K562 (cell line): ENCODE results near the gene PCED1B. TPM values are rescaled to one million over a fixed set of nuclear protein-coding genes. Genes with fewer than 3 reads are reported as not detected.

Experiments
- ATAC-seq: fragments of 200-7000 bp; cut with Tn5 transposase; 3 replicates; pipeline ENCODE4 v1.9.1; 2020; ENCODE audit warnings: moderate library complexity
- BruUV-seq: library from RNA; stranded (reverse); fragments of 400-500 nt; replicated peaks from 2 replicates; lab custom pipeline; 2021; lab: Mats Ljungman, UMichigan
- CTCF ChIA-PET: fragments of 300-600 bp; formaldehyde crosslinking; extraction: SDS; loops from one replicate; lab custom pipeline; 2021; ENCODE audit warnings: low intra/inter-chr PET ratio; lab: Yijun Ruan, JAX
- POLR2A ChIA-PET: fragments of 300-600, 350-650 bp; sonication (Branson Sonifier 250); formaldehyde crosslinking; extraction: SDS; loops from one replicate; lab custom pipeline; 2021; ENCODE audit warnings: antibody characterized with exemption, inconsistent platforms; lab: Yijun Ruan, JAX
- DNase-seq, 4 experiments: peaks; one replicate each; pipeline versions ENCODE4 v3.0.0 to v3.0.0-alpha.2; 2011 to 2018; ENCODE audit warnings: low spot score in 3 of 4, mixed read lengths in 3 of 4; ENCODE audit errors: extremely low read depth in 1 of 4
- FAIRE-seq: peaks from 2 replicates; lab custom pipeline; 2011; peaks lifted over from hg19 to GRCh38; lab: Jason Lieb, UNC
- H2AFZ ChIP-seq: 2 replicates; pipeline ENCODE4 v1.6.0; 2011; ENCODE audit warnings: low read depth, low read length, control low read depth, inconsistent platforms
- H3K27ac ChIP-seq: fragments of 200-600 bp; 3 replicates; pipeline ENCODE4 v1.8.0; 2011; ENCODE audit warnings: low read depth, mild to moderate bottlenecking, control low read depth, inconsistent platforms, low read length, moderate library complexity, mixed read lengths; ENCODE audit errors: extremely low read depth
- H3K27me3 ChIP-seq, 2 experiments: fragments of 300-600 bp in 1 of 2; 2 replicates in 1 of 2; 3 replicates in 1 of 2; pipeline versions ENCODE4 v1.6.0 to v1.8.0; 2011; ENCODE audit warnings: inconsistent platforms in 2 of 2, low read length in 2 of 2, mild to moderate bottlenecking in 1 of 2, mixed read lengths in 1 of 2, moderate library complexity in 1 of 2; ENCODE audit not compliant: control insufficient read depth in 2 of 2, insufficient read depth in 2 of 2
- H3K36me3 ChIP-seq: fragments of 300-600 bp; 3 replicates; pipeline ENCODE4 v1.8.0; 2011; ENCODE audit warnings: mild to moderate bottlenecking, low read length, inconsistent platforms; ENCODE audit not compliant: control insufficient read depth, insufficient read depth
- H3K4me1 ChIP-seq, 2 experiments: fragments of 200-600 bp in 1 of 2; replicated peaks in 1 of 2; 2 replicates in 1 of 2; 3 replicates in 1 of 2; pipeline versions ENCODE4 v1.5.1 to v1.8.0; 2011; ENCODE audit warnings: inconsistent platforms in 2 of 2, low read length in 2 of 2, mild to moderate bottlenecking in 1 of 2, mixed read lengths in 1 of 2, moderate library complexity in 1 of 2; ENCODE audit not compliant: control insufficient read depth in 2 of 2, insufficient read depth in 2 of 2
- H3K4me2 ChIP-seq: 2 replicates; pipeline ENCODE4 v1.6.1; 2011; ENCODE audit warnings: low read length, control low read depth, inconsistent platforms, mixed read lengths; ENCODE audit not compliant: insufficient read depth
- H3K4me3 ChIP-seq: fragments of 200-600 bp; sonication (generic), shearing (Covaris generic); 2 replicates; pipeline ENCODE4 v1.5.1; 2016; ENCODE audit warnings: control low read depth, inconsistent platforms
- H3K79me2 ChIP-seq: fragments of 200-600 bp; 3 replicates; pipeline ENCODE4 v1.8.0; 2011; ENCODE audit warnings: low read length, inconsistent platforms; ENCODE audit not compliant: control insufficient read depth, insufficient read depth
- H3K9ac ChIP-seq, 2 experiments: 2 replicates each; pipeline versions ENCODE4 v1.6.0 to v1.6.1; 2011; ENCODE audit warnings: low read depth in 2 of 2, low read length in 2 of 2, control low read depth in 1 of 2, inconsistent platforms in 1 of 2, mild to moderate bottlenecking in 1 of 2, mixed read lengths in 1 of 2; ENCODE audit not compliant: insufficient read depth in 1 of 2
- H3K9me1 ChIP-seq: one replicate; pipeline ENCODE4 v1.6.0; 2011; ENCODE audit warnings: inconsistent platforms, mild to moderate bottlenecking, low read length, moderate library complexity; ENCODE audit not compliant: control insufficient read depth, insufficient read depth
- H3K9me3 ChIP-seq: replicated peaks from 2 replicates; pipeline ENCODE4 v1.5.1; 2011; ENCODE audit warnings: low read depth, low read length, inconsistent platforms; ENCODE audit not compliant: control insufficient read depth, insufficient read depth
- H4K20me1 ChIP-seq: replicated peaks from 2 replicates; pipeline ENCODE4 v1.6.1; 2011; ENCODE audit warnings: low read length, inconsistent platforms, mixed read lengths; ENCODE audit not compliant: control insufficient read depth, insufficient read depth
- BRD4 ChIP-seq: fragments of 200-600 bp; sonication (generic); IDR thresholded peaks from 2 replicates; pipeline ENCODE4 v1.6.1; 2017; ENCODE audit warnings: inconsistent platforms
- CC2D1A ChIP-seq: fragments of 450-650 bp; IDR thresholded peaks from 2 replicates; pipeline ENCODE4 v1.6.1; 2017; ENCODE audit warnings: mild to moderate bottlenecking
- CHCHD3 ChIP-seq: fragments of 250-450 bp; sonication (Bioruptor Pico); IDR thresholded peaks from 2 replicates; pipeline ENCODE4 v2.1.2; 2022; ENCODE audit warnings: mild to moderate bottlenecking
- DIDO1 ChIP-seq: fragments of 450-650 bp; IDR thresholded peaks from 2 replicates; pipeline ENCODE4 v1.6.1; 2016; ENCODE audit warnings: low read depth, missing biosample characterization, missing genetic modification characterization
- EGR1 ChIP-seq: fragments of 450-650 bp; conservative IDR thresholded peaks from 2 replicates; pipeline ENCODE4 v1.6.1; 2017; ENCODE audit warnings: mild to moderate bottlenecking
- ESRRA ChIP-seq: fragments of 450-650 bp; IDR thresholded peaks from 2 replicates; pipeline ENCODE4 v1.6.1; 2014; ENCODE audit warnings: low read depth, mild to moderate bottlenecking, moderate library complexity, borderline replicate concordance
- FOXA1 ChIP-seq: fragments of 450-650 bp; IDR thresholded peaks from 2 replicates; pipeline ENCODE4 v1.6.1; 2016; ENCODE audit warnings: mild to moderate bottlenecking, borderline replicate concordance
- FOXA3 ChIP-seq, 2 experiments: fragments of 450-650 bp in 1 of 2; sonication (generic) in 1 of 2; formaldehyde crosslinking; IDR thresholded peaks in 1 of 2; conservative IDR thresholded peaks in 1 of 2; 2 replicates each; pipeline versions ENCODE4 v1.4.0 to v1.8.0; 2020 to 2022; ENCODE audit warnings: mild to moderate bottlenecking in 2 of 2, missing genetic modification reagents in 1 of 2
- HDGF ChIP-seq: fragments of 450-650 bp; IDR thresholded peaks from 2 replicates; pipeline ENCODE4 v1.6.1; 2016
- HNRNPL ChIP-seq: fragments of 200-400 bp; formaldehyde crosslinking; IDR thresholded peaks from 2 replicates; pipeline ENCODE4 v1.6.1; 2017; ENCODE audit warnings: low read depth, mild to moderate bottlenecking, low read length
- IFI16 ChIP-seq: fragments of 250-450 bp; sonication (Bioruptor Pico); IDR thresholded peaks from 2 replicates; pipeline ENCODE4 v2.1.2; 2022; ENCODE audit warnings: mild to moderate bottlenecking, inconsistent platforms
- NR2F6 ChIP-seq: fragments of 450-650 bp; formaldehyde crosslinking; IDR thresholded peaks from 2 replicates; pipeline ENCODE4 v1.4.0; 2020; ENCODE audit warnings: mild to moderate bottlenecking
- PRPF4 ChIP-seq: fragments of 200-400 bp; formaldehyde crosslinking; IDR thresholded peaks from one replicate; pipeline ENCODE4 v1.6.1; 2017; ENCODE audit warnings: low read length, low read depth, mild to moderate bottlenecking; ENCODE audit not compliant: insufficient read depth, poor library complexity, severe bottlenecking
- PTRF ChIP-seq: fragments of 450-650 bp; IDR thresholded peaks from 2 replicates; pipeline ENCODE4 v1.6.1; 2016; ENCODE audit warnings: mild to moderate bottlenecking, missing genetic modification characterization, missing compliant biosample characterization
- RBM15 ChIP-seq: fragments of 200-400 bp; formaldehyde crosslinking; IDR thresholded peaks from 2 replicates; pipeline ENCODE4 v1.6.1; 2018; ENCODE audit warnings: mild to moderate bottlenecking, low read length, moderate library complexity; ENCODE audit not compliant: insufficient read depth
- SMAD1 ChIP-seq: fragments of 150-350 bp; IDR thresholded peaks from 2 replicates; pipeline ENCODE4 v1.6.1; 2014; ENCODE audit warnings: low read length, low read depth; ENCODE audit not compliant: partially characterized antibody
- SREBF1 ChIP-seq: fragments of 150-350 bp; IDR thresholded peaks from 2 replicates; pipeline ENCODE4 v1.6.1; 2014; ENCODE audit warnings: antibody characterized with exemption, low read depth, low read length, borderline replicate concordance
- U2AF1 ChIP-seq: fragments of 200-400 bp; formaldehyde crosslinking; optimal IDR thresholded peaks from 2 replicates; pipeline ENCODE3; 2017; ENCODE audit warnings: mild to moderate bottlenecking, low read depth, low read length, moderate library complexity
- ZNF347 ChIP-seq: fragments of 450-650 bp; formaldehyde crosslinking; IDR thresholded peaks from 2 replicates; pipeline ENCODE4 v1.4.0; 2020; ENCODE audit warnings: low read depth, mild to moderate bottlenecking, moderate library complexity
- ZNF507 ChIP-seq: conservative IDR thresholded peaks from 2 replicates; pipeline ENCODE4 v1.6.1; 2017; ENCODE audit warnings: missing genetic modification characterization, missing compliant biosample characterization
- ZNF707 ChIP-seq: fragments of 250-450 bp; sonication (Bioruptor Pico); conservative IDR thresholded peaks from 2 replicates; pipeline ENCODE4 v1.8.0; 2022; ENCODE audit warnings: inconsistent platforms, mild to moderate bottlenecking, moderate library complexity
- ZNF780A ChIP-seq: fragments of 250-450 bp; sonication (Bioruptor Pico); IDR thresholded peaks from 2 replicates; pipeline ENCODE4 v1.5.0; 2021; ENCODE audit warnings: mild to moderate bottlenecking
- WGBS: fragments of 100-300 bp; shearing (Covaris generic); methylation state at CpG from one replicate; pipeline ENCODE4 v1.1.6; 2016; ENCODE audit warnings: low coverage, mixed read lengths; ENCODE audit not compliant: insufficient coverage; ENCODE audit errors: missing lambda C conversion rate; 5-methylcytosine and 5-hydroxymethylcytosine counted together
- in situ Hi-C: fragments of 300-500 bp; cut with MboI; formaldehyde crosslinking; loops from 4 replicates; pipeline ENCODE4 v1.15.0; 2018; ENCODE audit warnings: inconsistent platforms, mixed read lengths
- intact Hi-C: fragments of 100-400 bp; cut with micrococcal nuclease; formaldehyde crosslinking; loops from 2 replicates; pipeline ENCODE4 v1.14.2; 2022
- polyA plus RNA-seq, 8 experiments: library from polyadenylated mRNA; depleted of rRNA in 4 of 8; stranded (reverse) in 5 of 8; unstranded in 3 of 8; fragments of >200 nt; fragmentation: Nextera tagmentation in 2 of 8; fragmentation: Illumina TruSeq in 1 of 8; extraction: Ambion mirVana in 2 of 8; extraction: Trizol in 1 of 8; gene quantifications; 2 replicates each; pipeline versions ENCODE4 v1.2.1 to v1.2.3, GENCODE V29; 2011 to 2014; ENCODE audit warnings: inconsistent platforms in 1 of 8, missing spikeins in 1 of 8
- total RNA-seq, 7 experiments: library from RNA; depleted of rRNA in 6 of 7; stranded (reverse); fragments of >200 nt in 6 of 7; fragmentation: Illumina TruSeq in 2 of 7; extraction: Trizol in 2 of 7; gene quantifications; 2 replicates each; pipeline versions ENCODE4 v1.2.1 to v1.2.3, GENCODE V29; 2011 to 2021; ENCODE audit warnings: low replicate concordance in 1 of 7
- TF ChIP-seq, protein P1 (sequence below), 2 experiments: fragments of 450-650 bp in 1 of 2; IDR thresholded peaks; 2 replicates each; pipeline ENCODE4 v1.6.1; 2011 to 2017; ENCODE audit warnings: low read depth in 2 of 2, antibody characterized with exemption in 1 of 2, borderline replicate concordance in 1 of 2, low read length in 1 of 2, mild to moderate bottlenecking in 1 of 2, mixed read lengths in 1 of 2; ENCODE audit not compliant: control insufficient read depth in 1 of 2

Gene PCED1B
- total and polyA plus RNA-seq, 9 of the 15 experiments (the other 6 are each of a cell fraction or from before 2014, with no cell fraction given): 1.2 to 9.3 (median 2.5) TPM

DNA sequence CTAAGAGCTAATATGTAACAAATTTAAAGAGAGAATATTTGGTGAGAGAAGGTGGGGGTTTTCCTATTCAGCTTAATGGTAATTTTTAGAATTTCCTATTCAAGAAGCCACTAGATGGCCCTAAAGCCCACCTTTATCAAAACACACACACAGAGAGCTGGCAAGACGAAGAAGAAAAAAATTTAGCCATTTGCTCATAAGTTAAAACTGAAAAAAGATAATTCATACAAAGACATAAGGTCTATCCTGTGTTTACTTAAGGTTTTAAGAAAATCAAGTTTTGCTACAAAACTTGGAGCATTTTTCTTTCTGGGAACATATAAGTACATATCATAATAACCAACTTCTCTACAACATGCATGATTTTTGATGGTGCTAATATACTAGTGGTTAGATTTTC is 46.8 kb upstream of the PCED1B start:
- H3K9me3 ChIP-seq: no peaks in the 10 kb centered on the region
- H3K36me3 ChIP-seq: no peaks in the 10 kb centered on the region
- WGBS: 0% methylated on average over 1 of the region's 1 CpG
- no peak overlapping the region for H3K4me3 ChIP-seq
- intact Hi-C loops (loop anchor here (1.0 to 5.0 kb wide), 5 partner anchors 39 to 654 kb away; no protein-coding TSS in a partner anchor), in situ Hi-C loops (loop anchor here (5.0 to 10.0 kb wide), 2 partner anchors 272 to 365 kb away; no protein-coding TSS in a partner anchor)
- H3K27me3 ChIP-seq: no peaks in the 10 kb centered on the region; a peak in 1 of 5 replicates
- peak in 2 of 4 experiments; percentile 14 to 61 for DNase-seq
- POLR2A ChIA-PET: interaction anchor here (0.6 to 1.1 kb wide), 3 partner anchors 9 to 642 kb away, joined by 3 to 4 read pairs (median 3); no protein-coding TSS in a partner anchor
- no TSS peak for BruUV-seq
- H3K4me1 ChIP-seq: no peaks in the 10 kb centered on the region
- no peak overlapping the region for H3K27ac ChIP-seq
- CTCF ChIA-PET: interaction anchor here (0.9 to 1.4 kb wide), 6 partner anchors 38 to 805 kb away, joined by 3 to 13 read pairs (median 4); no protein-coding TSS in a partner anchor
- H3K4me2 ChIP-seq: no peak overlapping the region
- H3K9ac ChIP-seq: no peak overlapping the region
- no peaks in the 10 kb centered on the region for H3K9me1 ChIP-seq
- H4K20me1 ChIP-seq: no peaks in the 10 kb centered on the region
- peak; percentile 86 for ATAC-seq
- no peaks in the 10 kb centered on the region for H3K79me2 ChIP-seq
- peak; percentile 79 for FAIRE-seq
- no peak overlapping the region for H2AFZ ChIP-seq
- TF ChIP-seq FOXA3 (CRISPR knock-in tag; conservative IDR thresholded peaks at IDR 0.05 in 1 of 2, IDR thresholded peaks at IDR 0.05 in 1 of 2): 0 out of 4 replicates have a peak, but pooled peaks of 1 of the 2 experiments have one; percentile 5
- TF ChIP-seq FOXA1: no peak
- no peak for TF ChIP-seq ESRRA
- TF ChIP-seq CC2D1A: peak; percentile 45; the same call in 1 of the 2 replicates
- no peak for TF ChIP-seq NR2F6 (CRISPR knock-in tag)
- no peak for TF ChIP-seq SREBF1
- TF ChIP-seq DIDO1 (tag): no peak
- no peak for TF ChIP-seq ZNF707 (CRISPR knock-in tag)
- TF ChIP-seq CHCHD3 (CRISPR knock-in tag): no peak
- TF ChIP-seq SMAD1: no peak
- TF ChIP-seq ZNF507: no peak
- TF ChIP-seq, protein P1, sequence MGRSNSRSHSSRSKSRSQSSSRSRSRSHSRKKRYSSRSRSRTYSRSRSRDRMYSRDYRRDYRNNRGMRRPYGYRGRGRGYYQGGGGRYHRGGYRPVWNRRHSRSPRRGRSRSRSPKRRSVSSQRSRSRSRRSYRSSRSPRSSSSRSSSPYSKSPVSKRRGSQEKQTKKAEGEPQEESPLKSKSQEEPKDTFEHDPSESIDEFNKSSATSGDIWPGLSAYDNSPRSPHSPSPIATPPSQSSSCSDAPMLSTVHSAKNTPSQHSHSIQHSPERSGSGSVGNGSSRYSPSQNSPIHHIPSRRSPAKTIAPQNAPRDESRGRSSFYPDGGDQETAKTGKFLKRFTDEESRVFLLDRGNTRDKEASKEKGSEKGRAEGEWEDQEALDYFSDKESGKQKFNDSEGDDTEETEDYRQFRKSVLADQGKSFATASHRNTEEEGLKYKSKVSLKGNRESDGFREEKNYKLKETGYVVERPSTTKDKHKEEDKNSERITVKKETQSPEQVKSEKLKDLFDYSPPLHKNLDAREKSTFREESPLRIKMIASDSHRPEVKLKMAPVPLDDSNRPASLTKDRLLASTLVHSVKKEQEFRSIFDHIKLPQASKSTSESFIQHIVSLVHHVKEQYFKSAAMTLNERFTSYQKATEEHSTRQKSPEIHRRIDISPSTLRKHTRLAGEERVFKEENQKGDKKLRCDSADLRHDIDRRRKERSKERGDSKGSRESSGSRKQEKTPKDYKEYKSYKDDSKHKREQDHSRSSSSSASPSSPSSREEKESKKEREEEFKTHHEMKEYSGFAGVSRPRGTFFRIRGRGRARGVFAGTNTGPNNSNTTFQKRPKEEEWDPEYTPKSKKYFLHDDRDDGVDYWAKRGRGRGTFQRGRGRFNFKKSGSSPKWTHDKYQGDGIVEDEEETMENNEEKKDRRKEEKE (IDR thresholded peaks at IDR 0.05; ENCODE audit: borderline replicate concordance in 1 of 2, control insufficient read depth in 1 of 2, low read depth in 2 of 2, low read length in 1 of 2): no peak
- no peak for TF ChIP-seq PRPF4
- TF ChIP-seq ZNF347: no peak
- TF ChIP-seq RBM15: no peak
- no peak for TF ChIP-seq HDGF
- TF ChIP-seq EGR1: no peak
- TF ChIP-seq HNRNPL: no peak
- no peak for TF ChIP-seq IFI16
- no peak for TF ChIP-seq PTRF (tag)
- TF ChIP-seq U2AF1: no peak
- TF ChIP-seq BRD4: no peak
- TF ChIP-seq ZNF780A (CRISPR knock-in tag): no peak
